GM21381 (cell line): ENCODE measurements around the gene SNX8.

ENCODE experiments used
- ATAC-seq: cut with Tn5 transposase; IDR thresholded peaks from one replicate; pipeline ENCODE4 v1.9.1; 2021; ENCODE audit warnings: mild to moderate bottlenecking, moderate library complexity; ENCODE audit not compliant: unreplicated experiment

SNX8 gene

DNA sequence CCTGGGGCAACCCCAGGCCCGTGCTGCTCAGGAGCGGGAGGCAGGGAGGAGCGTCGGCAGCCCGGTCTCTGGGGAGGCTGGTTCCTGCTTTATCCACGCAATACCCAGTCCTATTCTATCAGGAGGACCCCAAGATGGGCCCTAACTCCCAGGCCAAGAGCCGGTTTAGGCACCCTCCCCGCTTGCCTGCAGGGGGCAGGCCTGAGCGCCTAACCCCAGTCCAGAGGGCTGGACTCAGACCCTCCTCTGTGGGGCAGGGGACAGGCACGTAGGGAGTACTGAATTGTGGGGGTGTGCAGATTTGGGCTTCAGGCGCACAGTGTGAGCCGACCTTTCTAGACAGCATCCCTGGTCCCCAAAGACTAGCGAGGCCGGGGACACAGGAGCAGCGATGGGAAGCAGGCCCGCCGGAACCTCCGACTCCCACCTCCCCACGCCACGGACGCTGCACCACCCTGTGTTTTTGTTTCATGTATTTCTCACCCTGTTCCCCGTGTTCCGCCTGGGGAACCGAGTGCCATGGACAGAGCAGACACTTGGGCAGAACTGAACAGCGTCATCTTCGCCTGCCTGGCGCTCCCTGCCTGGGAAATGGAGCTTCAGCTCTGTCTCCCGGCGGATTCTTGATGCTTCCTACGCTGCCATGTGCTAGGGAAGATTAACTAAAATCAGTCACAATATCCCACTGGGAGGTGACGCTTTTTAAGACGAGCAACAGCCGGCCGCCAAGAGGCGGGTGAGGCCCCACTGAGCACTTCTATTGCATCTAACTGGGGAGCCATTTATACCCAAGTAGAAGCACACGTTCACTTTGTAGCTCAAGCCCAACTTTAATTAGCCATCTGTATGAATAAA is 66.9 kb downstream of the SNX8 start:
- ATAC-seq: no peak

DNA sequence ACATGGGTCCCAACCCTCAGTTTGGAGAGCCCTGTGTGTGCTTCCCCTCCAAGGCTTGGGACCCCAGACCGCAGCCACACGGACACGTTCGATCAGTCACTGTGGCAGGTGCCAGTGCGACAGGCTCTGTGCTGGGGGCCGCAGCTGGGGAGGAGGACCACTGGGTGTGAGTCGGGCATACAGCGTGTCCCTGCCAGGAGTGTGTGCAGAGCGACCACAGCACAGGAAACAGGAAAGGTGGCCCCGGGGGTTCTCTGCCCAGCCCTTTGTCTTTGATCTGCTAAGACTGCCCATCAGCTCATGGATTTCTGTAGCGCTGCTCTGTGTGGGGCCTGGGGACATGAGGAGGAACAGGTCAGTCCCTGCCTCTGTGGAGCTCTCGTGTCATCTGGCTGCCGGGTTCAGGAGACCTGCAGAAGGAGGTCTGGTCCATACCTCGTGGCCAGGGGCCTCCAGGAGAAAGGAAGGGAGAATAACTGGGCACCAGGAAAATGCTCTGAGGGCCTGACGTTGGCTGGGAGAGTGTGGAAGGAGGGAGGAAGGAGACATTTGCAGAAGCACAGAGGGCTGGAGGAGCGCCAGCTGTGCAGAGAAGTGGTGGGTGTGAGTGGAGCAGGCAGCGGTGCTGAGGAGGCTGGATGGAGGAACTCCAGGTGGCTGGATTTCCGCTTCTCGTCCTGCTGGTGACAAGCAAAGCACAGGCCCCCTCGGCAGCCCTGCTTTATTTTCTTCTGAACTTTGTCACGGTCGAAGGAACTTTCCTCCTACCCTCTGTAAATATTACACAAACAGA is 68.2 kb downstream of the SNX8 start:
- no peak for ATAC-seq

DNA sequence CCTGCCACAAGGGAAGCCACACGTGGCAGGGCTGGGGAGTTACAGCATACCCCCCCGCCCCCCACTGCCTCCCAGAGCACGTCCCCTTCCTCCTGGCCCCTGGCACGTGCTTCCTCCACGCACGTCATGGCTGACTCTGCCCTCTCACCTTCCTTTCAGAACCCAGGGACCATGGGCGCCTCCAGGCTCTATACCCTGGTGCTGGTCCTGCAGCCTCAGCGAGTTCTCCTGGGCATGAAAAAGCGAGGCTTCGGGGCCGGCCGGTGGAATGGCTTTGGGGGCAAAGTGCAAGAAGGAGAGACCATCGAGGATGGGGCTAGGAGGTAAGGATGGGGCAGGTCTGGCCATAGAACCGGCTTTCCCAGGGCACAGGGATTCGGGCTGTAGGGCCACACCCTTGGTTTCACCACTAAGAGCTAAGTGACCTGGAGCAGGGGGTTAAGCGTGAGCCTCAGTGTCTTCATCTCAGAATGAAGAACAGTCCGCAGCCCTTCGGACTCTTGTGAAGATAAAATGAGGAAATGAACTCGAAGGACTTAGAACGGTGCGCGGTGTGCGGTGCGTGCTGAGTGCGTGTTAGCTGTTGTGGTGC is 69.7 kb downstream of the SNX8 start:
- ATAC-seq: no peak

DNA sequence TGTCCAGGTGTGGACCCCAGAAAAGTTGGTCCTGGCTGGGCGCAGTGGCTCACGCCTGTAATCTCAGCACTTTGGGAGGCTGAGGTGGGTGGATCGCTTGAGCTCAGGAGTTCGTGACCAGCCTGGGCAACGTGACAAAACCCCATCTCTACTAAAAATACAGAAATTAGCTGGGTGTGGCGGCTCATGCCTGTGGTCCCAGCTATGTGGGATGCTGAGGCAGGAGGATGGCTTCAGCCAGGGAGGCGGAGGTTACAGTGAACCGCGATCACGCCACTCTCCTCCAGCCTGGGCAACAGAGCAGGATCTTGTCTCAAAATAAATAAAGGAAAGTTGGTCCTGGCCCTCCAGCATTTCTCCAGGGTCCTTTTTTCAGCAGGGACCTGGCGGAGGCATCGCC is 70.8 kb downstream of the SNX8 start:
- no peak for ATAC-seq

DNA sequence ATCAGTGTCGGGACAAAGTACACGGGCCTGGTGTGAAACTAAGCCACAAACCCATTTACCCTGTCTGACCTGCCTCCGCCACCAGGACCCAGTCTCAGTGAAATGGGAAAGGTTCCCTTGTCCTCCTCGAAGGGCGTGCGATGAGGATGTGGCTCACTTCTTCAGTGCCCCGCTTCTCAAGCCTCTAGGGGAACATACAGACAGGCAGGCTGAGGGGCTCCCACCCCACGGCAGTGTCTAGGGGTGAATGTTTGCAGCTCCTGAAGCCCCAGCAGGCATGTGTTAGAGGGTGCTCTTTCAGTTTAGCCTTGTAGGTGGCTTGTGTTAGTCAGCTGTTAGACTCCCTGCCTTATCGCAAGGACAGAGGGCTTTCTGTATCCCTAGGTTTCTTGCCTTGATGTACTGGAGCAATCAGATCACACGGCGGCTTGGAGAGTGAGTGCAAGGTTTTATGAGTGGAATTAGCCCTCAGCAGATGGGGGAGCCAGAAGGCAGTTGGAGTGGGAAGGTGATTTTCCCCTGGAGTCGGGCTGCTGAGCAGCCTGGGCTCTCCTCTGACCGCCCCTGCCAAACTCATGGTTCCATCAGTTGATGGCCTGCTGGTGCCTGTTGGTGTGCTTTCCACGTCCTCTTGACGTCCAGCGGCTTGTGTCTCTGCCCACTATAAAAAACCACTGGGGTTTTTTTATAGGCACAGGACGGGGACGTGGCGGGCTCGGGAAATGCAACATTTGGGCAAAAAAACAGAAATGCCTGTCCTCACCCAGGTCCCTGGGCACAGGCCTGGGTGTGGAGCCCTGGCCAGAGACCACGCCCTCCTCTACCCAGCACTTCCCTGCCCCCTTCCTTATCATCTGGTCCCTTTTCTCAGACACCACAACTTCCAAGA is 71.5 kb downstream of the SNX8 start:
- no peak for ATAC-seq

DNA sequence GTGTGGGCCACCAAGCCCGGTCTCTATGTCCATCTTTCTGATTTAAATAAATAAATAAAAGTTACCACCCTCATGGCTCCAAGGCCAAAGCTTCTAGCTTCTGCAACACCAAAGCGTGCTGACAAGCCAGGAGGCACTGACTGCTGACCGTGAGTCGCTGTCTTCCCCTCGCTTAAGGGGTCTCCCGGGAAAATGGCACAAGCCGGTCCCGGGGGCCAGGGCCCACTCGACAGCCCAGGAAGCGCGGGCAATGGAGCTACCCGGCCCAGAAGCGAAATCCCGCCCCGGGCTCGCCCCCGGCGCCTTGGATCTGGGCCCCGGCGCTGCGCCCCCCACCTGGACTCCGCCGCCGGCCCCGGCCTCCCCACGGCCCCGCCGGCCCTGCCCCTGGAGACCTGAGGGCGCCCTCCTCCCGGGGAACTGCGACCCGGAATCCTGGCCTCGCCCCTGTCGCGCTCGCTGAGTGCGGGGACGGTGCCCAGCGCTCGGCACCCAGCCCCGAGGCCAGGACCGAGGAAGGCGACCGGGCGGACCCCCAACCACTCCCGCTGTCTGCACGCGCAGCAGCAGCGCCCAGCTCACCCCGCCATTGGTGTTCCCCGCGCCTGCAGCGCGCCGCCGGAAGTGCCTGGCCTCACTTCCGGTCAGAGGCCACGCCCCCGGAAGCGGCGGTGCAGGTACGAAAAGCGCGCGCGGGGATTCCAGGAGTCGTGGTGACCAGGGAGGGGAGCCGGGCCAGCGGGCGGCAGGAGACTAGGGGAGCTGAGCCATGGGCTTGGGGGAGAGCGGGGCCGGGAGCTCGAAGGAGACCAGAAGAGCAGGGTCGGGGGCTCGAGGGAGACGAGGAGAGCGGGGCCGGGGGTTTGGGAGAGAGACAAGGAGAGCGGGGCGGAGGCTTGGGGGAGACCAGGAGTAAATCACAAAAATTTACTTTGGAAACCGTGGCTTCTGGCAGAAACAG is 72.4 kb downstream of the SNX8 start, which contains the start of the genes MRM2 and NUDT1:
MRM2 (minus strand) TSS at position 626 of the 961 bp plus-strand sequence; CDS start at position 590, 36 bp downstream.
NUDT1 (plus strand) TSS at position 647 of the 961 bp plus-strand sequence. CDS start 2,349 bp downstream, outside the sequence.
- ATAC-seq: peak; percentile 77

DNA sequence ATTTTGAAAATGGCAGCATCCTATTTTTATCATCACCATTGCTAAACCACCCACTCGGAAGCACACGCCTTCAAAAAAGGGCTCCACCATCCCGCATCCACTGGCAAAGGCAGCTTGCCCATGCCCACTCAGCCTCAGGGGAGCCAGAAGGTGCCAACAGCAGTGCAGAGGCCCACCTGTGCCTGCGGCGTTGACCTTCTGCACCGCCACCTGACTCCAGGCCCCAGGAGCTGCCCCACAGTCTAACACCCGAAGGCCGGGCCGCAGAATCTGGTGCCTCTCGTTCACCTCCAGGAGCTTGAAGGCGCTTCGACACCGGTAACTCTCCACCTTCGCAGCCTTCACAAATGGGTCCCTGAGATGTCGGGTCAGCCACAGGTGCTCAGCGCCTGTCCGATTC is 75.0 kb downstream of the SNX8 start:
- ATAC-seq: no peak

DNA sequence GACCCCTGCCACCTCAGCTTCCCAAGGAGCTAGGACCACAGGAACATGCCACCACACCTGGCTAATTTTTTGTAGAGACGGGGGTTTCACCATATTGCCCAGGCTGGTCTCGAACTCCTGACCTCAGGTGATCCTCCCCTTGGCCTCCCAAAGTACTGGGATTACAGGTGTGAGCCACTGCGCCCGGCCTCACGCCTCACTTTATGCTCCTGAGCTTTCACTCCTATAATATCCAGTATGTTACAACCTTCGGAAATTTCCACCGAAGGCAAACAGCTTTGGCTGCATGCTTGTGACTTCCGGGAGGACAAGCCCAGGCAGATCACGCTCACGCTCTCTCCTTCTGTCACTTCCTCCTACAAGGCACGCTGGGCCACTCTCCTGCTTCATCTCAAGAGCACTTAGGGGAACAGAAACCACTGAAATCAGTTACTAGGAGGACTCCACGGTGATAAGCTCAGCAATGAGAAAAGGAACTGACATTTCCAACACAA is 77.1 kb downstream of the SNX8 start:
- ATAC-seq: peak; percentile 51

DNA sequence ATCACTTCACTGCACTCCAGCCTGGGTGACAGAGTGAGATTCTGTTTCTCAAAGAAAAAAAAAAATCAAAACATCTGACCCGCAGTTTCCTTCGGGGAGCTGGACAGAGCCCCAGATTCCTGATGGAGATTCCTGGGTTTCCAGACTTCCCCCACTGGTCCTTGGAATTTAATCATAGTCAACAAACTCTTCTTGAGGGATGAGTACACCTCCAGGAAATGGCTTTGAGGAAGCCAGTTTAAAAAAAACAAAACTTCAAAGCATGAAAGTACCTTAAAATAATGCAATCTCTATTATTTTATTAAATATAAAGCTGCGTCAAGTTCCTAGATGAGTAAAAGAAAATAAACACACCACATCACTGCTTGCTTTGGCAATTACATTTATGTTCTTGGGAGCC is 80.3 kb downstream of the SNX8 start:
- no peak for ATAC-seq

DNA sequence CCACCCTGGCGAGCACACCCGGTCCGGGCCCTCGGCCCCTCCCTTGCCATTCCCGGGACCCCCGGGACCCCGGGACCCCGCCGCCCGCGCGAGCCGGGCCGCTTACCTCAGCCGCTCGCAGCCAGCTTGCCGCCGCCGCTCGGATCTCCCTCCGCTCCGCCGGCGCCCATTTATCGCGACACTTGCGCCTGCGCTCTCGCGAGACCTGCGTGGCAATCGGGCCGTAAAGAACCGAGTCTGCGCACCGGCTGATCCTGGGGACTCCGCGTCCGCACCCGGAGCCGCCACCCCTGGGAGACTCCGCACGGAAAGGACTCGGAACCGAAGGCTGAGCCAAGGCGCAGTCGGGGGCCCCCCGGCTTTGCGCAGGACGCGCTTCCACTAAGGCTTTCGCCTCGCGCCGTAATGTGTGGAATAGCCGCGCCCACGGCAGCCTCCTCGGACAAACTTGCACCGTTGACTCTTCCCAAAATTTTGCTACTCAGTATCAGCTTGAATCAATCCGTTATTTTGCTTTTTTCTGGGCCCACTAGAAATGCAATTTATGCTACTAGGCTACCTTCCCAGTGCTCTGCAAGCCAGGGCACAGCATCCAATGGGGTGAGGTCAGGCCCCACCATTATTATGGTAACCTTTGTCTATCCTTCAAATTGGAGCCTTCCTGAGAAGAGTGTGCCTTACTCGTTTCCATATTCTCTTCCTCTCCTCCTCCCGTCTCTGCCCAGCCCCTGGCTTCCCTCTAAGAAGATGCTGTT is 81.3 kb downstream of the SNX8 start, which contains the start of gene MAD1L1:
MAD1L1 (minus strand) TSS at position 180 of the 755 bp plus-strand sequence. CDS start 2,812 bp downstream, outside the sequence.
- ATAC-seq: peak; percentile 61

DNA sequence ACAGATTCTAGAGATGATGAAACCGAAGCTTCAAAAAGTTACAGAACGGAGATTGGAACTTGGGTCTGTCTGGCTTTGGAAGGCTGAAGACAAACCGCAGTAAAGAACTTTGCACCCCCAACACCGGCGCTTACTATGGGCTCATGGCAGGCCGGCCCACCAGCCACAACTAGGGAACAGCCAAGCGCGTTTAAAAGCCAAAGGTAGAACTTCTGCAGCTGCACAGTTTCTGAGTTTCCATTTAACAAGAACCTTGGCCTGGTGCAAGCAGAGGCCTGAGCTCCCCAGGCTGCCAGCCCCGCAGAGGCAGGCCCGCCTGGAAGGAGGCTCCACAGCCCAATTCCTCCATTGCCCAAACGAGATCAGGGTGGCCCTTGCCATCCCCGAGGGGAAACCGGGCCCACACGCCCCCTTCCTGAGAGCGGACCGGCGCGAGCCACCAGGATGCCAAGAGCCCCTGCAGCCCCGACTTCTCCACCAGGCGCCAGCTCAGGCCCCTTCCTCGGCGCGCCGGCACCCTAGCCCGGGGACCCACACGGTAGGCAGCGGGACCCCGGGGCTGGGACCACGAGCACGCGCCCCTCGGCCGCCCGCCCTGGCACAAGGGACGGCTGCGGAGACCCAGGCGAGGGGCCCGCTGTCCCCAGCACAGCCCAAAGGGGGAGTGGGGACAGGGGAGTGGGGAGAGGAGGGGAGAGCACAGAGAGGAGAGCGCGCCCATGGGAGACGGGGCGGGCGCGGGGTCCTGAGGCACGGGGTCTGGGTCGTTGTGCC is 82.1 kb downstream of the SNX8 start:
- peak; percentile 18 for ATAC-seq

DNA sequence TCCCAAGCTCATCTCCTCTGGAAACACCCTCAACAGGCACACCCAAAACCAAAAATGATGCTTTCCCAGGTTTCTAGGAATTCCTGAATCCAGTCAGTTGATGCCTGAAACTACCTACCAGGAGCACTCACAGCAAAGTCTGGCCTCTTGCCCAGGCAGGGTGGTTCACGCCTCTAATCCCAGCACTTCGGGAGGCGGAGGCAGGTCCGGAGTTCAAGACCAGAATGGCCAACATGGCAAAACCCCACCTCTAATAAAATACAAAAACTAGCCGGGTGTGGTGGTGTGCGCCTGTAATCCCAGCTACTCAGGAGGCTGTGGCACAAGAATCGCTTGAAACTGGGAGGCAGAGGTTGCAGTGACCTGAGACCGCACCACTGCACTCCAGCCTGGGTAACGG is 83.4 kb downstream of the SNX8 start:
- no peak for ATAC-seq

DNA sequence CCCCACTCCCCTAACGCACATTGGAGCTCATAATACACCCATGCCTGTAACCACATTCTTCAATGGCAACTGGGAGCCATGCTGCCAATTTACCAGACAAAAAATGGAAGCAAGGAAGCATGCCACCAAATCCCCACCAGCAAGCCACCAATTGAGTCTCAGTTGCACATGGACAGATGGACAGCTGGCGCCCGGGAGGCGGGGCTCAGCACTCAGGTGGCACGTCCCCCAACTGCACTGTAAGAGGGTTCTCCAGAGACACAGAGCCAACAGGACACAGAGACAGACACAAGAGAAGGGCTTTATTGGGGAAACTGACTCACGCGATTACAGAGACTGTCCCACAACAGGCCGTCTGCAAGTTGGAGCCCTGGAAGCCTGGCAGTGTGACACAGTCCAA is 84.0 kb downstream of the SNX8 start:
- no peak for ATAC-seq

DNA sequence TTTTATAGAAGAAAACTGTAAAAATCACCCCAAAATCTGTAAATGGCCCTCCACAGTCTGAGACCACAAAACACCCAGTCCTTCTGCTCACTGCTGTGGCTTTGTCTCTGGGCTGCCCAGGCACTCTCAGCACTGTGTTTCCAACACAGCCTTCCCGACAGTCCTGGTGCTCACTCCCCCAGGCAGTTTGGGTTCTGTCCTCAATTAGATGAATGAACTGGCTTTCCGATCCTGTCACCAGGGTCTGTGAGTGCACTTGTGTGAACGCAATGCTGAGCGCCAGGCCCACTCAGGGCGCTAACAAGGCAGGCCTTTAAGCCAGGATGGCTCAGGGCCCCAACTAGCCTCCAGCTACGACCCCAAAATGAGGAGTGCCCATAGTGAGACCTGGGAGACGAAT is 84.8 kb downstream of the SNX8 start:
- ATAC-seq: no peak

DNA sequence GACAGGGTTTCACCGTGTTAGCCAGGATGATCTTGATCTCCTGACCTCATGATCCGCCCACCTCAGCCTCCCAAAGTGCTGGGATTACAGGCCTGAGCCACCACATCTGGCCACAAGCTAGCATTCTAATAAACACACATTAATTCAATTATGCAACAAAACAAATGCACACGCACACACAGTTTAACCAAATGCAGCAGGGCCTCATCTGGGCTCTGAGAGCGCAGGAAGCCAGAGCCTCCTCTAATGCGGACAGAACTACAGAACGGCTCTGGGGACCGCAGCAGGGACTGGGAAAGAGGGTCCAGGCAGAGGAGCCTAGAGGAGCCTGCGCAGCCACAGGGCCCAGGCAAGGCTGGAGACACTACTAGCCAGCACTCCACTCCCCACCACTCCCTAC is 85.3 kb downstream of the SNX8 start:
- no peak for ATAC-seq

DNA sequence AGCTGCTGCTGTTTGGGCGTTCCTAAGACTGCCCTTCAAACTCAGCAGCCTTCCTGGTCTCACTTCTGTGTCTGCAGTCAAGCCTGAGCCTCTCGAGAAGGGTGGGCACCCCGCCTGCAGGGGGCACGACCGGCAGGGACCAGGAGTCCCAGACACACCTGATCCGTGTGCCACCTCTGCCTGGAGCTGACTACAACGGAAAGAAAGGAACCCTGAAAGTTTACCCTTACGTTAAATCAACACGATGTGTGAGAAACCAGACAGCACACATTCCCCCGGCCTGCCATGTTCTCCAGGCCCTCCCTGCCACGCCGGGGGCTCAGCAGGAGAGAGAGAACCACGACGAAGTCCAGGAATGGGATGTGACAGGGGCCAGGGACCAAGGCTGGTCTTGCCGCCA is 86.5 kb downstream of the SNX8 start:
- no peak for ATAC-seq

DNA sequence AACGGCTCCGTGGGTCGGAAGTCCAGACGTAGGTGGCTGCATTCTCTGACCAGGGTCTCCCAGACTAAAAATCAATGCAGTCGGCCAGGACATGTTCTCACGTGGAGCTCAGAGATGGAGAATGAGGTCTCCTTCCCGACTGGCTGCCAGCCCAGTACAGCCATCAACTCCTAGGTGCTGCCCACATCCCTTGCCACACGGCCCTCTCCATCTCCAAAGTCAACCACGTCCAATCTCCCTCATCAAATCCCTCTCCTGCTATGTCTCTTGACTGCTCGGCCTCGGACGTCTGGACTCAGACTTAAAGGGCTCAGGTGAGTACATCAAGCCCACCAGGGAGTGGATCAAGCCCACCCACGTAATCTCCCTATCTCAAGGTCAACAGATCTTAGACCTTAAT is 88.4 kb downstream of the SNX8 start:
- ATAC-seq: no peak

DNA sequence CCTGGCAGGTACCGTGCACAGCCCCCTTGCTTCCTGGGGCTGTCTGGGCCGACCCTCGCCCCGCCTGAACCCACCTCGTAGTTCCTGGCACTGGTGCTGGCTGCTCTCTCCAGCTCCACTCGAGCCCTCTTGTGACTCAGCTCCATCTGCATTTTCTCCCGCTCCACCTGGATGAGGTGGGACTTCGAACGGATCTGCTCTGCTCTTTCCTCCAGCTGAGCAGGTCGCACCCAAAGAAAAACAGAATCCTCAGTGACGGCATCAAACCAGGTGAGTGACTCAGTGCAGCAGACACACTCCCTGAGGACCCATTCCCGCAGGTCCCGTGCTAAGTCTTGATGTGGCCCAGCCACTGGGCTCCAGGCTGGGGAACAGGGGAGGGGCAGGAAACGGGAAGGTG is 88.9 kb downstream of the SNX8 start:
- ATAC-seq: no peak
